ENCODE data around the gene SMIM12.
A peak's percentile ranks its signal among the peaks of the same experiment; 100 is the strongest.

SMIM12 gene

DNA sequence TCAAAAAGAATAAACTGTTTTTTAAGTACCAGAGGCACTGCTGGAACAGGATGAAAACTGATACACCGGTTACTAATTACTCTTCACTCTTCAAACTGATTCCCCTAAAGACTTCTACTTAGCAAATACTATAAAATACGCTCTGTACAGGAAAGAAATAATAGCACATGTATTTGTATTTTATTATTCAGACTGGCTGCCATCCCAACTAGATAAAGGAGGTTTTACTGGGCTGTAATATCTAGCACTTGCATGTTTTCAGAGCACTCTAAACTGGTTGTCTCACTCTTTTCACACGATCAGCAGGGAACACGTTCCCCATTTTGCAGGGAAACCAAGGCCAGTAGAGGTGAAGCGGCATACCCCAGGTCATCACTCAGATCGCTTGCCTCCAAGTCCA, 9.2 kb downstream of the SMIM12 start:
- DNase-seq (ENCODE audit: low spot score in 2 of 2): no peak
- Mint-ChIP-seq H3K27me3 (no peaks in the 10 kb centered on the region), H3K4me1 (peaks cover 25% of the 10 kb centered on the region), H3K36me3 (ENCODE audit: insufficient read depth) (peaks cover 27% of the 10 kb centered on the region), H3K27ac (ENCODE audit: low read depth) (peak overlapping the region; percentile 42), H3K9me3 (no peaks in the 10 kb centered on the region), H3K4me3 (no peak overlapping the region)
- no peak for ATAC-seq (replicated peaks; ENCODE audit: extremely low read depth, poor library complexity, severe bottlenecking)

- no peak for DNase-seq (ENCODE audit: low spot score in 2 of 2)
- no peak for ATAC-seq (replicated peaks; ENCODE audit: extremely low read depth, poor library complexity, severe bottlenecking)
- no peaks in the 10 kb centered on the region for H3K27me3 Mint-ChIP-seq
- H3K4me3 Mint-ChIP-seq: no peak overlapping the region
- no peak overlapping the region for H3K27ac Mint-ChIP-seq (ENCODE audit: low read depth)
- no peaks in the 10 kb centered on the region for H3K9me3 Mint-ChIP-seq
- peaks cover 12% of the 10 kb centered on the region for H3K36me3 Mint-ChIP-seq (ENCODE audit: insufficient read depth)
- H3K4me1 Mint-ChIP-seq: peaks cover 31% of the 10 kb centered on the region
Observed at GRCh38 chr1:34847094-34847493, 12.5 kb downstream of the SMIM12 start.

GRCh38 chr1:34846265-34846664, 13.3 kb downstream of the SMIM12 start:
- H3K27ac Mint-ChIP-seq (ENCODE audit: low read depth): no peak overlapping the region
- ATAC-seq (replicated peaks; ENCODE audit: extremely low read depth, poor library complexity, severe bottlenecking) (no peak), DNase-seq (ENCODE audit: low spot score in 2 of 2) (no peak)
- no peak overlapping the region for H3K4me3 Mint-ChIP-seq
- H3K27me3 Mint-ChIP-seq: no peaks in the 10 kb centered on the region
- H3K4me1 Mint-ChIP-seq: peaks cover 31% of the 10 kb centered on the region
- H3K36me3 Mint-ChIP-seq (ENCODE audit: insufficient read depth): peaks cover 9% of the 10 kb centered on the region
- no peaks in the 10 kb centered on the region for H3K9me3 Mint-ChIP-seq

DNA sequence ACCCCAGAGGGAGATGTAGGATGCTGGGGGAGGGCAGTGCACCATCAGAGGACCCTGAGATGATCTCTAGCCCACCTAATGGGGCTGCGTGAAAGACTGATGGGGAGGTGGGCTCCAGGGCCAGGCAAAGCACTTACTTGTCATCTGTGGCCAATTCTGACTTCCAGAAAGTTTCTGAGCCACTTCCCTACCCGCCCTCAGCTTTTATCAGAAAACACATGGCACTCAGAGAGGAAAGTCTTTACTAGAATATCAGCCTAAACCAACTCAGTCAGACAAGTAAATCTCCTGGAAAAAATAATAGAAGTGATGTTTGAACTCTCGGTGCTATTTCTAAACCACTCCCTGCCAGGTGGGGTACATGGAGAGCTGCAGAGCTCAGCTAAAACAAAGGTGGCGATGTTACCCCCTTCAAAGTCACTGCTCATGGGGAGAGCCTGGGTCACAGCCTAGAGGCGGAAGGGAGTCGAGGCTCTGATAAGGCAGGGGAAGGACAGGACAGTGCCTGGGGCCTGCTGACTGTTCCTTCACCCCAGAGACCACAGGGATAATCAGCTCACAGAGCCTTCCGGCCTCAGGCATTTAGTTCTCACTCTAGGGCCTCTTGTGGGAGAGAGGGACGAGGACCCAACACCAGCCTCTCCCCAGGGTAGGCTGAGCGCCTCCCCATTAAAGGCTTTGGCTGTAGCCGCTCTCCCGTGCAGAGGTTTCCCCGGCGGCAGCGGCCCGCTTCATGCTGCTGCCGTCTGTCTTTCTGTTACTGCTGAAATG, 14.2 kb downstream of the SMIM12 start:
- no peaks in the 10 kb centered on the region for H3K27me3 Mint-ChIP-seq
- DNase-seq (ENCODE audit: low spot score in 2 of 2) (no peak), ATAC-seq (replicated peaks; ENCODE audit: extremely low read depth, poor library complexity, severe bottlenecking) (no peak)
- no peaks in the 10 kb centered on the region for H3K9me3 Mint-ChIP-seq
- H3K36me3 Mint-ChIP-seq (ENCODE audit: insufficient read depth): peaks cover 4% of the 10 kb centered on the region
- H3K27ac Mint-ChIP-seq (ENCODE audit: low read depth): no peak overlapping the region
- peaks cover 25% of the 10 kb centered on the region for H3K4me1 Mint-ChIP-seq
- no peak overlapping the region for H3K4me3 Mint-ChIP-seq

DNA sequence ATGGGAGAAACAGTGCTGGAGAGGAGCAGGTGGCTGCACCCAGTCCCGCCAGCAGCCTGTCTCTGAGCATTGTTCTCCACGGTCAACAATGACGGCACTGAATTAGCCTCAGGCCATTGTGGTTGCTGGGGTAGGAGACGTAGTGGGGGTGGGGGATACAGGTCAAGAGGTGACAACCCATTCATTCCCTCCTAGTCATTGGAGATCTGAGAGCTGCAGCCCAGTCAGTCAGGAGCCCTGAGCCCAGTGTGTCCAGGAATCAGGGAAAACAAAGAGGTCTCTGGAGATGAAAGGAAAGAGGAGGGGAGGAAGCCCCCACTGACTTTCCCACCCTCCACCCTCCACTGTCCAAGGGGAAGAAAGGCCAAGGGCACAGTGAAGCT, 15.3 kb downstream of the SMIM12 start:
- DNase-seq (ENCODE audit: low spot score in 2 of 2): no peak
- Mint-ChIP-seq H3K27ac (ENCODE audit: low read depth) (no peak overlapping the region), H3K9me3 (no peaks in the 10 kb centered on the region), H3K4me3 (no peak overlapping the region), H3K4me1 (peaks cover 31% of the 10 kb centered on the region), H3K36me3 (ENCODE audit: insufficient read depth) (peaks cover 3% of the 10 kb centered on the region), H3K27me3 (no peaks in the 10 kb centered on the region)
- no peak for ATAC-seq (replicated peaks; ENCODE audit: extremely low read depth, poor library complexity, severe bottlenecking)

DNA sequence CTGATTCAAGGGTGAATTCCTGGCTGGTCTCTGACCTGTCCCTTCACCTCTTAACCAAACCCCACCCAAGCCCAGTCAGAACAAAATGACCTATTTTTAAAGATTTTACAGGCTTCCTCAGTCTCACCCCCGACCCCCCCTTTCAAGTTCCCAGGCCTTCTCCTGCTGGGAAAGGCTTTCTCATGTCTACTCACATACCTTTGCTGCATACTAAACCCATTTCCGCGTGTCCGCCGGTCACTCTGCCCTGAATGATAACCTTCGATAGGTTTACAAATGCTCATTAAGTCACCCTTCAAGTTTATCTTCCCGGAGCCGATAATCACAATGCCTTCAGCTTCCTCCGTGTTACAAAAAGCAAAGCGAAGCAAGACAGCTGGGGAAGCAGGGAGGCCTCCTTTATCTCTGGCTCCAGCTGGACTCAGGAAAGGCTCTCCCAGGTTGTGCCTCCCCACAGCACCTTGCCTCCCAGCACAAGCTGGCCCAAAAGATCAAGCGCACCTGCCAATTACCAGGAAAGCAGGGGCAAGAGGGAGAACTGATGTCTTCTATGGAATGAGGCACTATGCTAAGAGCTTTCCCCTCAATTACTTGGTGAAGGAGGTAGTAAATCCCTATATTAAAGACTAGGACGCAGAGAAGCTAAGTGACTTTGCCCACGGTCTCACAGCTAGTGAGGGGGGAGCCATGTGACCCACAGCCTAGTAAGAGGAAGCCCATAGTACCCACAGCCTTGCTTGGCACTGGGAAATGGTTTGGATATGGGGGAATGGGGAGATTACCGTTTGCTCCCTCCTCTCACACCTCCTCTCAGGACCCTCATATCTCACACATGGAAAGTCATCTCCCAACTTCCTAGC, 15.9 kb downstream of the SMIM12 start:
- no peak for DNase-seq (ENCODE audit: low spot score in 2 of 2)
- Mint-ChIP-seq H3K9me3 (no peaks in the 10 kb centered on the region), H3K27me3 (no peaks in the 10 kb centered on the region), H3K4me3 (no peak overlapping the region), H3K27ac (ENCODE audit: low read depth) (peak overlapping the region; percentile 23), H3K36me3 (ENCODE audit: insufficient read depth) (peaks cover 3% of the 10 kb centered on the region), H3K4me1 (peaks cover 29% of the 10 kb centered on the region)
- ATAC-seq (replicated peaks; ENCODE audit: extremely low read depth, poor library complexity, severe bottlenecking): no peak

- no peak overlapping the region for H3K4me3 Mint-ChIP-seq
Observed at GRCh38 chr1:34842952-34843371, 16.6 kb downstream of the SMIM12 start.

DNA sequence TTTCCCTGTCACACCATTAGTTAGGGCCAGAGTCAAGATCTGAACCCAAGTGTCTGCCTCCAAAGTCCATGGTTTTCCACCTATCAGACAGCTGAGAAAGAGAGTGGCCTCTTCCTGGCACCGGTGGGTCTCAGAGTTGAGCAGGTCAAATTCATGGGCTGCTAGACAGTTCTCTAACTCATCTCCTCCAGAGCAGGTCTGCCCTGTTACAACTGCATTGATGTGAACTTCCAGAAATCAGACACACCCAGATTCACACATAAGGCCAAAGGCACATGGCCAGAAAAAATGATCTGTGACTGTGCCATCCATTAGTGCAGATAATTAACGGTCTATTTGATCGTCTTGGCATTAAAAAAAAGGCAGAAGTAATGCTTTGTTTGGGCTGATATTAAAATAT, 17.5 kb downstream of the SMIM12 start:
- H3K27me3 Mint-ChIP-seq: no peaks in the 10 kb centered on the region
- H3K4me3 Mint-ChIP-seq: no peak overlapping the region
- H3K27ac Mint-ChIP-seq (ENCODE audit: low read depth): no peak overlapping the region
- DNase-seq (ENCODE audit: low spot score in 2 of 2): no peak
- no peak for ATAC-seq (replicated peaks; ENCODE audit: extremely low read depth, poor library complexity, severe bottlenecking)
- H3K9me3 Mint-ChIP-seq: no peaks in the 10 kb centered on the region
- peaks cover 22% of the 10 kb centered on the region for H3K4me1 Mint-ChIP-seq
- H3K36me3 Mint-ChIP-seq (ENCODE audit: insufficient read depth): peaks cover 7% of the 10 kb centered on the region

More at GRCh38 chr1:34842952-34843371, 16.6 kb downstream of the SMIM12 start:
- no peaks in the 10 kb centered on the region for H3K27me3 Mint-ChIP-seq
- H3K9me3 Mint-ChIP-seq: no peaks in the 10 kb centered on the region
- H3K4me1 Mint-ChIP-seq: peaks cover 23% of the 10 kb centered on the region
- DNase-seq (ENCODE audit: low spot score in 2 of 2): no peak
- ATAC-seq (replicated peaks; ENCODE audit: extremely low read depth, poor library complexity, severe bottlenecking): no peak
- peaks cover 5% of the 10 kb centered on the region for H3K36me3 Mint-ChIP-seq (ENCODE audit: insufficient read depth)
- H3K27ac Mint-ChIP-seq (ENCODE audit: low read depth): peak overlapping the region; percentile 23

- Mint-ChIP-seq H3K36me3 (ENCODE audit: insufficient read depth) (peaks cover 7% of the 10 kb centered on the region), H3K4me3 (no peak overlapping the region), H3K4me1 (peaks cover 22% of the 10 kb centered on the region), H3K9me3 (no peaks in the 10 kb centered on the region), H3K27ac (ENCODE audit: low read depth) (peak overlapping the region; percentile 54), H3K27me3 (no peaks in the 10 kb centered on the region)
- ATAC-seq (replicated peaks; ENCODE audit: extremely low read depth, poor library complexity, severe bottlenecking): no peak
- no peak for DNase-seq (ENCODE audit: low spot score in 2 of 2)
Observed at GRCh38 chr1:34840426-34840825, 19.1 kb downstream of the SMIM12 start.

GRCh38 chr1:34839526-34840305, 19.8 kb downstream of the SMIM12 start:
- ATAC-seq (replicated peaks; ENCODE audit: extremely low read depth, poor library complexity, severe bottlenecking): no peak
- DNase-seq (ENCODE audit: low spot score in 2 of 2): no peak
- Mint-ChIP-seq H3K4me1 (peaks cover 22% of the 10 kb centered on the region), H3K27me3 (no peaks in the 10 kb centered on the region), H3K36me3 (ENCODE audit: insufficient read depth) (peaks cover 7% of the 10 kb centered on the region), H3K9me3 (no peaks in the 10 kb centered on the region), H3K4me3 (no peak overlapping the region), H3K27ac (ENCODE audit: low read depth) (no peak overlapping the region)

- DNase-seq (ENCODE audit: low spot score in 2 of 2): no peak
- no peak overlapping the region for H3K27ac Mint-ChIP-seq (ENCODE audit: low read depth)
- H3K4me3 Mint-ChIP-seq: no peak overlapping the region
- H3K36me3 Mint-ChIP-seq (ENCODE audit: insufficient read depth): peaks cover 5% of the 10 kb centered on the region
- no peaks in the 10 kb centered on the region for H3K4me1 Mint-ChIP-seq
- no peaks in the 10 kb centered on the region for H3K27me3 Mint-ChIP-seq
- no peak for ATAC-seq (replicated peaks; ENCODE audit: extremely low read depth, poor library complexity, severe bottlenecking)
- no peaks in the 10 kb centered on the region for H3K9me3 Mint-ChIP-seq
Observed at GRCh38 chr1:34833711-34834110, 25.8 kb downstream of the SMIM12 start.

DNA sequence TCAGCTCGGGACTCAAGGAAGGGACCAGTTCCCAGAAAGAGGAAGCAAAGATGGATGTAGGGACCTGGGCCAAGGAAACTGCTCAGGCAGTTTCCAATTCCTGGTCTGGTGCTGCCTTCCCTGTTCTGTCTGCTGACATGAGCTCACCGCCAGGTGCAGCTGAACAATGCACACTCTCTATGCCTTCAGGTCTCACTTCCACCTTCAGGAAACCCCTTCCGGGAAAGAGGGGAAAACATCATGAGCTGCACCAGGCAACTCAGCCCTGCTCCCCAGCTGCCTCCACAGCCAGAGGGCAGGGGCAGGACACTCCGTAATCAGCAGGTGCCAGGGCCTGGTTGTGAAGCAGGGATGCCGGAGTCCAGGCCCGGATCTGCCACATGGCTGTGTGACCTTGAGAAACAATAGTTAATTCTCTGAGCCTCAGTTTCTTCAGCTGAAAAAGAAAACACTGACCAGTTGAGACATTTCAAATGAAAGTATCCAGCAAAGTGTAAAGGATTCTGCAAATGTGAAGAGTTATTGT, 27.8 kb downstream of the SMIM12 start:
- H3K27me3 Mint-ChIP-seq: no peaks in the 10 kb centered on the region
- ATAC-seq (replicated peaks; ENCODE audit: extremely low read depth, poor library complexity, severe bottlenecking) (no peak), DNase-seq (ENCODE audit: low spot score in 2 of 2) (no peak)
- H3K4me1 Mint-ChIP-seq: no peaks in the 10 kb centered on the region
- H3K27ac Mint-ChIP-seq (ENCODE audit: low read depth): no peak overlapping the region
- H3K9me3 Mint-ChIP-seq: no peaks in the 10 kb centered on the region
- H3K4me3 Mint-ChIP-seq: no peak overlapping the region
- H3K36me3 Mint-ChIP-seq (ENCODE audit: insufficient read depth): no peaks in the 10 kb centered on the region

Data from central memory CD8-positive, alpha-beta T cell (primary cell).